GM21515 (cell line): Measurements from ENCODE around the gene VPS45.

Experiments
- ATAC-seq: cut with Tn5 transposase; IDR thresholded peaks from one replicate; pipeline ENCODE4 v1.9.1; 2021; ENCODE audit not compliant: unreplicated experiment

VPS45 gene

GRCh38 chr1:150072959-150073358 is 5.4 kb downstream of the VPS45 start:
- no peak for ATAC-seq

- ATAC-seq, result no peak
Measured at GRCh38 chr1:150073516-150073915, 5.9 kb downstream of the VPS45 start.

GRCh38 chr1:150076066-150076465 is 8.5 kb downstream of the VPS45 start:
- ATAC-seq, result no peak

GRCh38 chr1:150076985-150077384 is 9.4 kb downstream of the VPS45 start:
- ATAC-seq, result no peak

GRCh38 chr1:150080784-150081183 is 13.2 kb downstream of the VPS45 start:
- ATAC-seq, result no peak

- ATAC-seq, result no peak
Measured at GRCh38 chr1:150082494-150082893, 14.9 kb downstream of the VPS45 start.

GRCh38 chr1:150083907-150084306 is 16.3 kb downstream of the VPS45 start:
- no peak for ATAC-seq

GRCh38 chr1:150085406-150085805 is 17.8 kb downstream of the VPS45 start:
- ATAC-seq, result no peak

- ATAC-seq, result no peak
Measured at GRCh38 chr1:150087415-150087814, 19.8 kb downstream of the VPS45 start.

GRCh38 chr1:150089846-150090520 is 22.4 kb downstream of the VPS45 start:
- no peak for ATAC-seq

- no peak for ATAC-seq
Measured at GRCh38 chr1:150092180-150092791, 24.7 kb downstream of the VPS45 start.

- no peak for ATAC-seq
Measured at GRCh38 chr1:150093805-150094204, 26.2 kb downstream of the VPS45 start.

GRCh38 chr1:150094734-150095265 is 27.2 kb downstream of the VPS45 start:
- ATAC-seq, result no peak

GRCh38 chr1:150102986-150103385 is 35.4 kb downstream of the VPS45 start:
- ATAC-seq, result no peak

GRCh38 chr1:150106341-150106740 is 38.8 kb downstream of the VPS45 start:
- no peak for ATAC-seq

- no peak for ATAC-seq
Measured at GRCh38 chr1:150109586-150109985, 42.0 kb downstream of the VPS45 start.

- no peak for ATAC-seq
Measured at GRCh38 chr1:150110116-150110515, 42.5 kb downstream of the VPS45 start.

GRCh38 chr1:150111670-150112069 is 44.1 kb downstream of the VPS45 start:
- no peak for ATAC-seq

GRCh38 chr1:150115121-150115520 is 47.5 kb downstream of the VPS45 start:
- ATAC-seq, result no peak

GRCh38 chr1:150118716-150119115 is 51.1 kb downstream of the VPS45 start:
- ATAC-seq, result no peak

GRCh38 chr1:150121236-150121862 is 53.8 kb downstream of the VPS45 start:
- ATAC-seq, result no peak

- no peak for ATAC-seq
Measured at GRCh38 chr1:150126811-150127210, 59.2 kb downstream of the VPS45 start.
